B cell (primary cell): ENCODE results near the gene CD151. TPM values are rescaled to one million over a fixed set of nuclear protein-coding genes. Genes with fewer than 3 reads are reported as not detected.
A peak's percentile ranks its signal among the peaks of the same experiment; 100 is the strongest.

Source experiments
- ATAC-seq: fragments of 200-7000 bp; cut with Tn5 transposase; one replicate; pipeline ENCODE4 v1.10.0; 2021; ENCODE audit warnings: low read depth, mild to moderate bottlenecking, moderate number of reproducible peaks, moderate library complexity
- CTCF ChIA-PET: fragments of 350-600 bp; sonication (Branson Sonifier 250); formaldehyde crosslinking; loops from one replicate; lab custom pipeline; 2021; ENCODE audit warnings: antibody characterized with exemption, inconsistent platforms; lab: Charles Lee
- POLR2A ChIA-PET: fragments of 350-600 bp; sonication (Branson Sonifier 250); formaldehyde crosslinking; loops from one replicate; lab custom pipeline; 2021; ENCODE audit warnings: antibody characterized with exemption; lab: Charles Lee
- DNase-seq: peaks from one replicate; pipeline ENCODE4 v3.0.0; 2013
- H2AFZ ChIP-seq: 2 replicates; pipeline ENCODE4 v1.6.1; 2012; ENCODE audit warnings: mild to moderate bottlenecking, low read depth, low read length; ENCODE audit not compliant: insufficient read depth, poor library complexity, severe bottlenecking
- H3K27ac ChIP-seq, 2 donors: 1 replicate in 1 of 2; 2 replicates in 1 of 2; pipeline ENCODE4 v1.5.1; 2012 to 2013; ENCODE audit warnings: low read length in 2 of 2, mild to moderate bottlenecking in 2 of 2, moderate library complexity in 1 of 2
- H3K27me3 ChIP-seq, 4 experiments: fragments of 200-600 bp in 1 of 4; sonication (generic) in 1 of 4; replicated peaks in 1 of 4; 1 replicate in 2 of 4; 2 replicates in 2 of 4; pipeline versions ENCODE4 v1.6.1 to v1.7.0; 2013 to 2016; ENCODE audit warnings: low read length in 3 of 4, mild to moderate bottlenecking in 2 of 4, mixed read lengths in 1 of 4, moderate library complexity in 1 of 4; ENCODE audit not compliant: insufficient read depth in 4 of 4, control insufficient read depth in 3 of 4; ENCODE audit errors: control extremely low read depth in 1 of 4
- H3K36me3 ChIP-seq, 2 experiments: replicated peaks in 1 of 2; 1 replicate in 1 of 2; 2 replicates in 1 of 2; pipeline versions ENCODE4 v1.6.1 to v1.7.1; 2013; ENCODE audit warnings: low read length in 1 of 2; ENCODE audit not compliant: insufficient read depth in 2 of 2, control insufficient read depth in 1 of 2; ENCODE audit errors: control extremely low read depth in 1 of 2, extremely low read depth in 1 of 2
- H3K4me1 ChIP-seq, 2 donors: fragments of 200-600 bp in 1 of 2; sonication (generic) in 1 of 2; 1 replicate in 1 of 2; 2 replicates in 1 of 2; pipeline versions ENCODE4 v1.5.1 to v1.6.1; 2013 to 2017; ENCODE audit warnings: low read length in 2 of 2; ENCODE audit not compliant: control insufficient read depth in 2 of 2, insufficient read depth in 2 of 2
- H3K4me2 ChIP-seq: replicated peaks from 2 replicates; pipeline ENCODE3; 2012; ENCODE audit warnings: mild to moderate bottlenecking, low read depth, low read length; ENCODE audit not compliant: poor library complexity, severe bottlenecking
- H3K4me3 ChIP-seq, 5 experiments: fragments of 200-600 bp in 1 of 5; sonication (generic) in 1 of 5; 1 replicate in 3 of 5; 2 replicates in 2 of 5; pipeline versions ENCODE4 v1.5.1 to v1.7.0; 2011 to 2016; ENCODE audit warnings: low read length in 4 of 5, mild to moderate bottlenecking in 4 of 5, low read depth in 2 of 5, control low read depth in 1 of 5, moderate library complexity in 1 of 5; ENCODE audit not compliant: insufficient read depth in 1 of 5; ENCODE audit errors: control extremely low read depth in 1 of 5, extremely low read depth in 1 of 5
- H3K79me2 ChIP-seq: fragments of 200-600 bp; sonication (generic); one replicate; pipeline ENCODE4 v1.6.0; 2016; ENCODE audit warnings: low read length; ENCODE audit not compliant: control insufficient read depth, insufficient read depth
- H3K9ac ChIP-seq: fragments of 200-600 bp; sonication (generic); 2 replicates; pipeline ENCODE4 v1.6.1; 2017; ENCODE audit warnings: mild to moderate bottlenecking, low read length, moderate library complexity
- H3K9me3 ChIP-seq, 3 donors: one replicate each; pipeline versions ENCODE4 v1.6.1 to v1.7.1; 2013; ENCODE audit warnings: low read length in 2 of 3; ENCODE audit not compliant: control insufficient read depth in 2 of 3, insufficient read depth in 1 of 3; ENCODE audit errors: control extremely low read depth in 1 of 3
- H4K20me1 ChIP-seq: 2 replicates; pipeline ENCODE4 v1.6.0; 2012; ENCODE audit warnings: mild to moderate bottlenecking, low read length; ENCODE audit not compliant: insufficient read depth, control insufficient read depth, poor library complexity, severe bottlenecking
- H3K27ac Mint-ChIP-seq: one replicate; pipeline ENCODE4 v1.8.0; 2021; ENCODE audit warnings: mixed read lengths
- H3K27me3 Mint-ChIP-seq: one replicate; pipeline ENCODE4 v1.8.0; 2021; ENCODE audit warnings: mixed read lengths
- H3K4me1 Mint-ChIP-seq: one replicate; pipeline ENCODE4 v1.8.0; 2021; ENCODE audit warnings: mixed read lengths
- H3K4me3 Mint-ChIP-seq: one replicate; pipeline ENCODE4 v1.8.0; 2021; ENCODE audit warnings: mixed read lengths
- H3K9me3 Mint-ChIP-seq: one replicate; pipeline ENCODE4 v1.8.0; 2022; ENCODE audit warnings: mixed read lengths; ENCODE audit not compliant: insufficient read depth
- EZH2 ChIP-seq: IDR thresholded peaks from 2 replicates; pipeline ENCODE4 v1.6.1; 2012; ENCODE audit warnings: borderline replicate concordance, low read depth, mild to moderate bottlenecking, moderate library complexity, low read length; ENCODE audit not compliant: insufficient read depth, poor library complexity, severe bottlenecking
- WGBS: methylation state at CpG from one replicate; pipeline ENCODE4 v1.1.5; 2013; ENCODE audit warnings: missing lambda C conversion rate; ENCODE audit not compliant: insufficient coverage; 5-methylcytosine and 5-hydroxymethylcytosine counted together
- intact Hi-C: fragments of 100-400 bp; cut with micrococcal nuclease; formaldehyde crosslinking; loops from one replicate; pipeline ENCODE4 v1.10.0; 2022
- polyA plus RNA-seq: library from polyadenylated mRNA; depleted of rRNA; stranded (reverse); fragments of >200 nt; gene quantifications from 2 replicates; pipeline ENCODE4 v1.2.3, GENCODE V29; 2012
- total RNA-seq, 2 donors: library from RNA; stranded (reverse); fragments of 120-200 nt in 1 of 2; gene quantifications; 1 replicate in 1 of 2; 2 replicates in 1 of 2; pipeline versions ENCODE4 v1.2.3 to v1.2.4, GENCODE V29; 2013 to 2022
- TF ChIP-seq, protein P1 (sequence below): fragments of 200-600 bp; IDR thresholded peaks from one replicate; pipeline ENCODE4 v1.8.0; 2022; ENCODE audit warnings: antibody characterized with exemption, mild to moderate bottlenecking

Gene CD151
- total and polyA plus RNA-seq, 2 donors (not counting 1 experiment from before 2014, with no cell fraction given), result 24.4 to 25.5 TPM

GRCh38 chr11:792873-793272 lies 39.9 kb upstream of the CD151 start:
- Mint-ChIP-seq H3K27ac (no peak overlapping the region), H3K4me1 (peaks cover 21% of the 10 kb centered on the region), H3K27me3 (no peaks in the 10 kb centered on the region), H3K9me3 (no peaks in the 10 kb centered on the region), H3K4me3 (no peak overlapping the region)
- no peak overlapping the region for H3K4me2 ChIP-seq
- H3K79me2 ChIP-seq, result peaks cover 35% of the 10 kb centered on the region
- H3K9me3 ChIP-seq, result peaks cover 0 to 3% (median 0%) of the 10 kb centered on the region in 3 donors
- intact Hi-C loops, result loop anchor here (10.0 kb wide), 1 partner anchor 338 kb away; the partner anchor contains the start of gene PTDSS2
- ChIA-PET POLR2A (interaction anchor here (0.7 kb wide), 1 partner anchor 9 kb away, joined by 3 read pairs; no protein-coding TSS in a partner anchor), CTCF (interaction anchor here (1.0 to 1.2 kb wide), 2 partner anchors 15 to 43 kb away, joined by 3 read pairs; partner anchors contain the start of gene GATD1)
- peaks cover 0 to 7% of the 10 kb centered on the region in 2 experiments for H3K36me3 ChIP-seq
- 94% methylated on average over 13 of the region's 13 CpGs for WGBS
- ATAC-seq (no peak), DNase-seq (no peak)
- H3K4me1 ChIP-seq, result peaks cover 27 to 42% of the 10 kb centered on the region in 2 donors
- peaks cover 0 to 24% (median 5%) of the 10 kb centered on the region in 4 experiments for H3K27me3 ChIP-seq
- H4K20me1 ChIP-seq, result peaks cover 63% of the 10 kb centered on the region
- no peak overlapping the region for H3K4me3 ChIP-seq
- no peak overlapping the region for H3K27ac ChIP-seq
- no peak overlapping the region for H2AFZ ChIP-seq
- TF ChIP-seq, protein P1, sequence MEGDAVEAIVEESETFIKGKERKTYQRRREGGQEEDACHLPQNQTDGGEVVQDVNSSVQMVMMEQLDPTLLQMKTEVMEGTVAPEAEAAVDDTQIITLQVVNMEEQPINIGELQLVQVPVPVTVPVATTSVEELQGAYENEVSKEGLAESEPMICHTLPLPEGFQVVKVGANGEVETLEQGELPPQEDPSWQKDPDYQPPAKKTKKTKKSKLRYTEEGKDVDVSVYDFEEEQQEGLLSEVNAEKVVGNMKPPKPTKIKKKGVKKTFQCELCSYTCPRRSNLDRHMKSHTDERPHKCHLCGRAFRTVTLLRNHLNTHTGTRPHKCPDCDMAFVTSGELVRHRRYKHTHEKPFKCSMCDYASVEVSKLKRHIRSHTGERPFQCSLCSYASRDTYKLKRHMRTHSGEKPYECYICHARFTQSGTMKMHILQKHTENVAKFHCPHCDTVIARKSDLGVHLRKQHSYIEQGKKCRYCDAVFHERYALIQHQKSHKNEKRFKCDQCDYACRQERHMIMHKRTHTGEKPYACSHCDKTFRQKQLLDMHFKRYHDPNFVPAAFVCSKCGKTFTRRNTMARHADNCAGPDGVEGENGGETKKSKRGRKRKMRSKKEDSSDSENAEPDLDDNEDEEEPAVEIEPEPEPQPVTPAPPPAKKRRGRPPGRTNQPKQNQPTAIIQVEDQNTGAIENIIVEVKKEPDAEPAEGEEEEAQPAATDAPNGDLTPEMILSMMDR, result no peak
- TF ChIP-seq EZH2, result no peak
- no peak overlapping the region for H3K9ac ChIP-seq

GRCh38 chr11:793556-793955 lies 39.2 kb upstream of the CD151 start:
- Histone ChIP-seq H3K9me3 (peaks cover 0 to 3% (median 0%) of the 10 kb centered on the region in 3 donors), H2AFZ (no peak overlapping the region), H3K4me1 (peaks cover 23 to 39% of the 10 kb centered on the region in 2 donors), H3K4me3 (no peak overlapping the region), H3K27me3 (peaks cover 0 to 19% (median 5%) of the 10 kb centered on the region in 4 experiments), H3K9ac (no peak overlapping the region), H4K20me1 (peaks cover 62% of the 10 kb centered on the region), H3K36me3 (peaks cover 0 to 7% of the 10 kb centered on the region in 2 experiments), H3K27ac (no peak overlapping the region), H3K4me2 (no peak overlapping the region), H3K79me2 (peaks cover 35% of the 10 kb centered on the region)
- ATAC-seq, result no peak
- intact Hi-C loops, result loop anchor here (10.0 kb wide), 1 partner anchor 339 kb away; the partner anchor contains the start of gene PTDSS2
- Mint-ChIP-seq H3K4me3 (peak overlapping the region; percentile 27), H3K27ac (no peak overlapping the region), H3K9me3 (no peaks in the 10 kb centered on the region), H3K27me3 (no peaks in the 10 kb centered on the region), H3K4me1 (peaks cover 21% of the 10 kb centered on the region)
- POLR2A ChIA-PET, result interaction anchor here (1.1 kb wide), 1 partner anchor 49 kb away, joined by 3 read pairs; the partner anchor contains the start of genes POLR2L and TSPAN4
- CTCF ChIA-PET, result interaction anchor here (1.0 to 1.2 kb wide), 2 partner anchors 16 to 43 kb away, joined by 3 read pairs; partner anchors contain the start of gene GATD1
- no peak for DNase-seq
- TF ChIP-seq, protein P1, result no peak
- TF ChIP-seq EZH2, result no peak
- 95% methylated on average over 6 of the region's 7 CpGs for WGBS
